Uterus (tissue), 4 donors: ENCODE data around the gene TMED4. TPM values are rescaled to one million over a fixed set of nuclear protein-coding genes. Genes with fewer than 3 reads are reported as not detected.
A peak's percentile ranks its signal among the peaks of the same experiment; 100 is the strongest.

Experiments
- DNase-seq, 2 donors: peaks; one replicate each; pipeline ENCODE4 v3.0.0-alpha.2; 2019 to 2020
- H3K27ac ChIP-seq, 2 donors: fragments of 200-600 bp; sonication (generic); 1 replicate in 1 of 2; 2 replicates in 1 of 2; pipeline ENCODE4 v1.5.1; 2016 to 2018
- H3K27me3 ChIP-seq, 2 donors: fragments of 200-600 bp; sonication (generic); one replicate each; pipeline ENCODE4 v1.5.1; 2018 to 2019; ENCODE audit warnings: control low read depth in 1 of 2
- H3K36me3 ChIP-seq, 2 donors: fragments of 200-600 bp; sonication (generic); one replicate each; pipeline ENCODE4 v1.5.1; 2019; ENCODE audit warnings: control low read depth in 1 of 2
- H3K4me1 ChIP-seq, 2 donors: fragments of 200-600 bp; sonication (generic); one replicate each; pipeline ENCODE4 v1.5.1; 2018 to 2019; ENCODE audit warnings: control low read depth in 1 of 2
- H3K4me3 ChIP-seq, 2 donors: fragments of 200-600 bp; sonication (generic); 1 replicate in 1 of 2; 2 replicates in 1 of 2; pipeline ENCODE4 v1.5.1; 2018 to 2019; ENCODE audit warnings: mild to moderate bottlenecking in 1 of 2
- H3K9me3 ChIP-seq, 2 donors: fragments of 200-600 bp; sonication (generic); one replicate each; pipeline ENCODE4 v1.5.1; 2019; ENCODE audit warnings: control low read depth in 1 of 2
- CTCF ChIP-seq, 4 experiments: fragments of 200-600 bp in 2 of 4; fragments of 450-650 bp in 2 of 4; sonication (generic) in 2 of 4; IDR thresholded peaks; one replicate each; pipeline ENCODE4 v1.5.1; 2016 to 2019; ENCODE audit warnings: antibody characterized with exemption in 4 of 4, mild to moderate bottlenecking in 2 of 4, moderate library complexity in 1 of 4
- POLR2A ChIP-seq, 2 donors: fragments of 450-650 bp; IDR thresholded peaks; one replicate each; pipeline ENCODE4 v1.6.1; 2016; ENCODE audit warnings: antibody characterized with exemption in 2 of 2, mild to moderate bottlenecking in 1 of 2, moderate library complexity in 1 of 2
- intact Hi-C: fragments of 100-400 bp; cut with DNase I; formaldehyde crosslinking; loops from one replicate; pipeline ENCODE4 v1.15.1; 2023; ENCODE audit warnings: low total_unique reads
- total RNA-seq, 4 donors: library from RNA; depleted of rRNA in 3 of 4; stranded (reverse); fragments of >200 nt in 3 of 4; gene quantifications; one replicate each; pipeline versions ENCODE4 v1.1.0 to v1.2.4, GENCODE V29; 2014 to 2023
- donor health status: DM: yes; HTN: yes; CAD: no.

TMED4 gene
- total RNA-seq, 4 donors from 2014 or later: 37.9 to 403 (median 85.8) TPM

- no peak overlapping the region for H3K4me3 ChIP-seq
- peak in 1 of 2 donors; percentile 10 for DNase-seq
- peaks cover 0 to 6% of the 10 kb centered on the region in 2 donors for H3K4me1 ChIP-seq
- no peak for TF ChIP-seq POLR2A (IDR thresholded peaks at IDR 0.05)
- no peak for TF ChIP-seq CTCF (IDR thresholded peaks at IDR 0.05)
- intact Hi-C loops: loop anchor here (10.0 kb wide), 1 partner anchor 415 kb away; no protein-coding TSS in a partner anchor
- no peaks in the 10 kb centered on the region for H3K27me3 ChIP-seq
- no peak overlapping the region for H3K27ac ChIP-seq
- no peaks in the 10 kb centered on the region for H3K9me3 ChIP-seq
- H3K36me3 ChIP-seq: no peaks in the 10 kb centered on the region
These were observed 12.1 kb downstream of the TMED4 start for GRCh38 chr7:44569959-44570358.

GRCh38 chr7:44568771-44569560 lies 13.1 kb downstream of the TMED4 start:
- intact Hi-C loops: no loop called here
- H3K4me3 ChIP-seq: no peak overlapping the region
- H3K4me1 ChIP-seq: peaks cover 0 to 6% of the 10 kb centered on the region in 2 donors
- no peaks in the 10 kb centered on the region for H3K36me3 ChIP-seq
- no peak overlapping the region for H3K27ac ChIP-seq
- no peaks in the 10 kb centered on the region for H3K27me3 ChIP-seq
- DNase-seq: no peak
- H3K9me3 ChIP-seq: no peaks in the 10 kb centered on the region
- TF ChIP-seq POLR2A (IDR thresholded peaks at IDR 0.05) (no peak), CTCF (IDR thresholded peaks at IDR 0.05) (no peak)

GRCh38 chr7:44567884-44568283 lies 14.1 kb downstream of the TMED4 start:
- Histone ChIP-seq H3K36me3 (no peaks in the 10 kb centered on the region), H3K4me1 (peaks cover 0 to 6% of the 10 kb centered on the region in 2 donors), H3K27ac (no peak overlapping the region), H3K4me3 (no peak overlapping the region), H3K27me3 (no peaks in the 10 kb centered on the region), H3K9me3 (no peaks in the 10 kb centered on the region)
- no peak for DNase-seq
- intact Hi-C loops: no loop called here
- no peak for TF ChIP-seq CTCF (IDR thresholded peaks at IDR 0.05)
- no peak for TF ChIP-seq POLR2A (IDR thresholded peaks at IDR 0.05)

GRCh38 chr7:44566680-44567079 lies 15.4 kb downstream of the TMED4 start:
- no peak for DNase-seq
- H3K27me3 ChIP-seq: no peaks in the 10 kb centered on the region
- H3K4me1 ChIP-seq: no peaks in the 10 kb centered on the region
- intact Hi-C loops: no loop called here
- no peaks in the 10 kb centered on the region for H3K36me3 ChIP-seq
- H3K4me3 ChIP-seq: no peak overlapping the region
- H3K9me3 ChIP-seq: no peaks in the 10 kb centered on the region
- no peak for TF ChIP-seq POLR2A (IDR thresholded peaks at IDR 0.05)
- no peak for TF ChIP-seq CTCF (IDR thresholded peaks at IDR 0.05)
- H3K27ac ChIP-seq: no peak overlapping the region

GRCh38 chr7:44565795-44566559 lies 16.1 kb downstream of the TMED4 start:
- Histone ChIP-seq H3K9me3 (no peaks in the 10 kb centered on the region), H3K27ac (no peak overlapping the region), H3K4me3 (no peak overlapping the region), H3K4me1 (no peaks in the 10 kb centered on the region), H3K36me3 (no peaks in the 10 kb centered on the region), H3K27me3 (no peaks in the 10 kb centered on the region)
- intact Hi-C loops: no loop called here
- TF ChIP-seq POLR2A (IDR thresholded peaks at IDR 0.05) (no peak), CTCF (IDR thresholded peaks at IDR 0.05) (no peak)
- DNase-seq: no peak
